ENCODE results near the gene KCNIP1. TPM values are rescaled to one million over a fixed set of nuclear protein-coding genes. Genes with fewer than 3 reads are reported as not detected.

KCNIP1 gene
- total RNA-seq, 1 donor from 2014 or later: 2.3 TPM

DNA sequence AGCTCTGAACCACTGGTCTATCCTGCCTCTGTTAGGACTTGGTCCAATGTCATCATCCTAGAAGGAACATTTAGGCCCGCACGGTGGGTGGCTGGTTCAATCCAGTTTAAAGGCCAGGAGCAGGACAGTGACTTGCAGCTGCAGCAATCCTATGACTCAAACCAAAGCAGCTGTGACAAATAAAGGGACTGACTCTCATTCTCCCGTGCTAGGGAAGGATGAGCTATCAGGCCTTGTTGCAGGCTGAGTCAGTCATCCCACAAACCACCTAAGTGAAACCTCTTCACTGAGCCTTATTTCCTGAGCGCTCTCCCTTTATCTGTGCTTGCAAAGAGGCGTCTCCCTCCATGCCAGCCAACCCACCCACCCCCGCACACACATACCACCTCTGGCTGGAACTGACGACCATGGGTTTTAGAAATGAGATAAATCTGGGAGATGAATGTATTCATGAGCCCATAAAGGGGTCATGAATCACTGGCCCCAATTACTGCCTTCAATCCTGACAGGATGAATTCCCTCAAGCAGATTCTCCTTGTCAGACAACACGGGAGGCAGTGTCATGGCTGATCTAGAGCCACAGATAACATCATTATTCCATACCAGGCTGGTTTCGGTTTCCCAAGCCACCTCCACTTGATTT lies 93.4 kb downstream of the KCNIP1 start:
- TF ChIP-seq, protein P1, sequence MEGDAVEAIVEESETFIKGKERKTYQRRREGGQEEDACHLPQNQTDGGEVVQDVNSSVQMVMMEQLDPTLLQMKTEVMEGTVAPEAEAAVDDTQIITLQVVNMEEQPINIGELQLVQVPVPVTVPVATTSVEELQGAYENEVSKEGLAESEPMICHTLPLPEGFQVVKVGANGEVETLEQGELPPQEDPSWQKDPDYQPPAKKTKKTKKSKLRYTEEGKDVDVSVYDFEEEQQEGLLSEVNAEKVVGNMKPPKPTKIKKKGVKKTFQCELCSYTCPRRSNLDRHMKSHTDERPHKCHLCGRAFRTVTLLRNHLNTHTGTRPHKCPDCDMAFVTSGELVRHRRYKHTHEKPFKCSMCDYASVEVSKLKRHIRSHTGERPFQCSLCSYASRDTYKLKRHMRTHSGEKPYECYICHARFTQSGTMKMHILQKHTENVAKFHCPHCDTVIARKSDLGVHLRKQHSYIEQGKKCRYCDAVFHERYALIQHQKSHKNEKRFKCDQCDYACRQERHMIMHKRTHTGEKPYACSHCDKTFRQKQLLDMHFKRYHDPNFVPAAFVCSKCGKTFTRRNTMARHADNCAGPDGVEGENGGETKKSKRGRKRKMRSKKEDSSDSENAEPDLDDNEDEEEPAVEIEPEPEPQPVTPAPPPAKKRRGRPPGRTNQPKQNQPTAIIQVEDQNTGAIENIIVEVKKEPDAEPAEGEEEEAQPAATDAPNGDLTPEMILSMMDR (IDR thresholded peaks at IDR 0.05; ENCODE audit: unreplicated experiment): no peak
- H3K36me3 Mint-ChIP-seq: no peaks in the 10 kb centered on the region
- peak overlapping the region; percentile 28 for H3K27ac Mint-ChIP-seq
- H3K4me3 Mint-ChIP-seq: no peak overlapping the region
- peaks cover 28% of the 10 kb centered on the region for H3K4me1 Mint-ChIP-seq
- no peak for DNase-seq (ENCODE audit: low spot score in 2 of 2, unreplicated experiment in 2 of 2)
- H3K27me3 Mint-ChIP-seq (ENCODE audit: low read depth): peaks cover 86% of the 10 kb centered on the region
- H3K9me3 Mint-ChIP-seq: no peaks in the 10 kb centered on the region

- DNase-seq (ENCODE audit: low spot score in 2 of 2, unreplicated experiment in 2 of 2): no peak
- peaks cover 28% of the 10 kb centered on the region for H3K4me1 Mint-ChIP-seq
- TF ChIP-seq, protein P1 (IDR thresholded peaks at IDR 0.05; ENCODE audit: unreplicated experiment): no peak
- no peaks in the 10 kb centered on the region for H3K9me3 Mint-ChIP-seq
- no peaks in the 10 kb centered on the region for H3K36me3 Mint-ChIP-seq
- H3K4me3 Mint-ChIP-seq: peak overlapping the region; percentile 23
- peak overlapping the region; percentile 39 for H3K27ac Mint-ChIP-seq
- peaks cover 86% of the 10 kb centered on the region for H3K27me3 Mint-ChIP-seq (ENCODE audit: low read depth)
These were observed 94.1 kb downstream of the KCNIP1 start for GRCh38 chr5:170597872-170598271.

GRCh38 chr5:170599756-170600155 lies 95.9 kb downstream of the KCNIP1 start:
- Mint-ChIP-seq H3K27me3 (ENCODE audit: low read depth) (peaks cover 86% of the 10 kb centered on the region), H3K36me3 (no peaks in the 10 kb centered on the region), H3K9me3 (no peaks in the 10 kb centered on the region), H3K4me1 (peaks cover 28% of the 10 kb centered on the region), H3K27ac (no peak overlapping the region), H3K4me3 (no peak overlapping the region)
- TF ChIP-seq, protein P1 (IDR thresholded peaks at IDR 0.05; ENCODE audit: unreplicated experiment): no peak
- DNase-seq (ENCODE audit: low spot score in 2 of 2, unreplicated experiment in 2 of 2): no peak

DNA sequence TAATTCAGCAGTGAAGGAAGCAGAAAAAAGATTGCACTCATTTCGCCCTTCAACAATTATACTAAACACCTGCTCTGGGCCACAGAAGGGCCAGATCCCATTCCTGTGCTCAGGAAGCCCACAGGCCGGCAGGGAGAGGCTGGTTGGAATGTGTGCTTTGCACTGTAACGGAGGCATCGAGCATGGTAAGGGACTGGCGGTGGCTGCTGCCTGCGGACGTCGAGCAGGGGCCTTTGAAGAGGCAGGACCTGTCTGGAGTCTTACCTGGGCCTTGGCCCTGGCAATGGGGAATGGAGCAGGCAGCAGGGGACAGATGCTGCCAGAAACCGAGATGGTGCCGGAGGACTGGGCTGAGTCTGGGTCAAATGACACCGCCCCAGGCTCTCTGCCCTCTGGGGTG lies 97.8 kb downstream of the KCNIP1 start:
- no peak overlapping the region for H3K4me3 Mint-ChIP-seq
- H3K9me3 Mint-ChIP-seq: no peaks in the 10 kb centered on the region
- peaks cover 24% of the 10 kb centered on the region for H3K4me1 Mint-ChIP-seq
- TF ChIP-seq, protein P1 (IDR thresholded peaks at IDR 0.05; ENCODE audit: unreplicated experiment): no peak
- no peak overlapping the region for H3K27ac Mint-ChIP-seq
- no peak for DNase-seq (ENCODE audit: low spot score in 2 of 2, unreplicated experiment in 2 of 2)
- peaks cover 87% of the 10 kb centered on the region for H3K27me3 Mint-ChIP-seq (ENCODE audit: low read depth)
- no peaks in the 10 kb centered on the region for H3K36me3 Mint-ChIP-seq

DNA sequence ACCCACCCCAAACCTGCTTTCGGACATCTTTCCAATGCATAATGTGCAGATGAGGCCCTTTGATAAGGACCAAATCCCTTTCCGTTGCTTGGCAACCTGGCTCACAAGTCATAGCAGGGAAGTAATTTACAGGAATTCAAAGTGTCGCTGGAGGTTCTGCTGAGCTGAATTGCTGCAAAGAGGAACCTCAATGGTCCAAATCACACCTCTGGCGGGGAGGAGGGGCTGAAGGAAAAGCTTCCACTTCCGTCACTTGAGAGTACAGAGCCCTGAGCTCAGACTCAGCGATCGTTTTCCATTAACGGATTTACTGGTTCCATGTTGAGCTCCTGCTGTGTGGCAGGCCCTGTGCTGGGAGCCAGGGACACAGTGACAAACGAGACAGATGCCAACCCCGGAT lies 99.3 kb downstream of the KCNIP1 start:
- H3K9me3 Mint-ChIP-seq: no peaks in the 10 kb centered on the region
- no peak overlapping the region for H3K4me3 Mint-ChIP-seq
- H3K27ac Mint-ChIP-seq: no peak overlapping the region
- peaks cover 10% of the 10 kb centered on the region for H3K4me1 Mint-ChIP-seq
- peaks cover 99% of the 10 kb centered on the region for H3K27me3 Mint-ChIP-seq (ENCODE audit: low read depth)
- no peaks in the 10 kb centered on the region for H3K36me3 Mint-ChIP-seq
- DNase-seq (ENCODE audit: low spot score in 2 of 2, unreplicated experiment in 2 of 2): no peak
- TF ChIP-seq, protein P1 (IDR thresholded peaks at IDR 0.05; ENCODE audit: unreplicated experiment): no peak

All from mesothelial cell of epicardium (in vitro differentiated cells).